Jurkat, Clone E6-1 (cell line): ENCODE results near the gene SMARCD2.

Experiments
- DNase-seq: peaks from one replicate; pipeline ENCODE4 v3.0.0-alpha.2; 2011; ENCODE audit warnings: low read depth, low spot score
- H3K4me3 ChIP-seq: 2 replicates; pipeline ENCODE4 v1.5.1; 2011; ENCODE audit warnings: mild to moderate bottlenecking, low read length, control low read depth, moderate library complexity

SMARCD2 gene

GRCh38 chr17:63834431-63835166 lies 7.9 kb downstream of the SMARCD2 start:
- peak; percentile 61 for DNase-seq
- no peak overlapping the region for H3K4me3 ChIP-seq

- H3K4me3 ChIP-seq = no peak overlapping the region
- no peak for DNase-seq
Measured at GRCh38 chr17:63833741-63834373, 8.6 kb downstream of the SMARCD2 start.

GRCh38 chr17:63833026-63833740 lies 9.3 kb downstream of the SMARCD2 start:
- no peak overlapping the region for H3K4me3 ChIP-seq

GRCh38 chr17:63832455-63832854 lies 10.0 kb downstream of the SMARCD2 start:
- DNase-seq = no peak
- no peak overlapping the region for H3K4me3 ChIP-seq

More at GRCh38 chr17:63833026-63833740, 9.3 kb downstream of the SMARCD2 start:
- no peak for DNase-seq

GRCh38 chr17:63832014-63832413 lies 10.5 kb downstream of the SMARCD2 start:
- no peak overlapping the region for H3K4me3 ChIP-seq
- no peak for DNase-seq

GRCh38 chr17:63831505-63831904 lies 11.0 kb downstream of the SMARCD2 start:
- no peak overlapping the region for H3K4me3 ChIP-seq
- DNase-seq = no peak

- H3K4me3 ChIP-seq = no peak overlapping the region
- no peak for DNase-seq
Measured at GRCh38 chr17:63830904-63831491, 11.5 kb downstream of the SMARCD2 start.

GRCh38 chr17:63830278-63830677 lies 12.2 kb downstream of the SMARCD2 start:
- no peak for DNase-seq
- H3K4me3 ChIP-seq = no peak overlapping the region

- peak overlapping the region; percentile 99; the same call in 1 of the 2 replicates for H3K4me3 ChIP-seq
- no peak for DNase-seq
Measured at GRCh38 chr17:63828936-63829335, 13.5 kb downstream of the SMARCD2 start.

- peak overlapping the region; percentile 99 for H3K4me3 ChIP-seq
- DNase-seq = no peak
Measured at GRCh38 chr17:63827801-63828221, 14.7 kb downstream of the SMARCD2 start.

- DNase-seq = peak; percentile 94
- peak within 1 kb of the TSS; percentile 99 for H3K4me3 ChIP-seq
Measured at GRCh38 chr17:63827002-63827800, 15.3 kb downstream of the SMARCD2 start, which contains the start of the genes FTSJ3 and PSMC5. FTSJ3 (minus strand) TSS chr17:63827663; CDS start chr17:63826902, 761 bp downstream. PSMC5 (plus strand) TSS chr17:63827431; CDS start chr17:63827491, 60 bp downstream.

GRCh38 chr17:63826468-63827001 lies 15.9 kb downstream of the SMARCD2 start:
- no peak for DNase-seq
- H3K4me3 ChIP-seq = peak overlapping the region; percentile 99

GRCh38 chr17:63824362-63824761 lies 18.1 kb downstream of the SMARCD2 start:
- H3K4me3 ChIP-seq = no peak overlapping the region
- no peak for DNase-seq

- no peak overlapping the region for H3K4me3 ChIP-seq
- DNase-seq = peak; percentile 48
Measured at GRCh38 chr17:63823659-63824331, 18.7 kb downstream of the SMARCD2 start.

GRCh38 chr17:63822537-63822936 lies 19.9 kb downstream of the SMARCD2 start:
- no peak for DNase-seq
- no peak overlapping the region for H3K4me3 ChIP-seq

- H3K4me3 ChIP-seq = no peak overlapping the region
- DNase-seq = no peak
Measured at GRCh38 chr17:63821804-63822203, 20.7 kb downstream of the SMARCD2 start.

- H3K4me3 ChIP-seq = peak overlapping the region; percentile 20
- no peak for DNase-seq
Measured at GRCh38 chr17:63820963-63821561, 21.4 kb downstream of the SMARCD2 start.
